HL-60 (cell line): ENCODE results near the gene NMNAT2.

Experiments
- DNase-seq, 2 experiments: peaks; one replicate each; pipeline ENCODE4 v3.0.0-alpha.2; 2010 to 2020; ENCODE audit warnings: low read depth in 1 of 2, low spot score in 1 of 2
- H3K27ac ChIP-seq: fragments of 250-450 bp; sonication (Bioruptor Pico); replicated peaks from 2 replicates; pipeline ENCODE4 v1.5.1; 2020; ENCODE audit warnings: mild to moderate bottlenecking, moderate library complexity
- H3K27me3 ChIP-seq: fragments of 250-450 bp; sonication (Bioruptor Pico); 2 replicates; pipeline ENCODE4 v1.5.1; 2021; ENCODE audit warnings: mild to moderate bottlenecking, moderate library complexity; ENCODE audit not compliant: insufficient read depth, poor library complexity, severe bottlenecking
- H3K4me3 ChIP-seq: replicated peaks from 2 replicates; pipeline ENCODE4 v1.5.1; 2011; ENCODE audit warnings: mild to moderate bottlenecking, control low read depth, low read length; ENCODE audit not compliant: insufficient read depth
- GABPA ChIP-seq: IDR thresholded peaks from 2 replicates; pipeline ENCODE4 v1.6.1; 2012; ENCODE audit warnings: low read depth
- POLR2AphosphoS5 ChIP-seq: IDR thresholded peaks from 2 replicates; pipeline ENCODE4 v1.6.1; 2012; ENCODE audit warnings: low read depth
- SPI1 ChIP-seq: IDR thresholded peaks from 2 replicates; pipeline ENCODE4 v1.6.1; 2012; ENCODE audit warnings: low read depth, mild to moderate bottlenecking, borderline replicate concordance
- TF ChIP-seq, protein P1 (sequence below): IDR thresholded peaks from 2 replicates; pipeline ENCODE4 v1.6.1; 2012; ENCODE audit warnings: low read depth; ENCODE audit not compliant: insufficient replicate concordance
- TF ChIP-seq, protein P2 (sequence below): IDR thresholded peaks from one replicate; pipeline ENCODE4 v1.5.1; 2011; ENCODE audit warnings: low read length, control low read depth, inconsistent platforms; ENCODE audit not compliant: insufficient read depth

NMNAT2 gene

DNA sequence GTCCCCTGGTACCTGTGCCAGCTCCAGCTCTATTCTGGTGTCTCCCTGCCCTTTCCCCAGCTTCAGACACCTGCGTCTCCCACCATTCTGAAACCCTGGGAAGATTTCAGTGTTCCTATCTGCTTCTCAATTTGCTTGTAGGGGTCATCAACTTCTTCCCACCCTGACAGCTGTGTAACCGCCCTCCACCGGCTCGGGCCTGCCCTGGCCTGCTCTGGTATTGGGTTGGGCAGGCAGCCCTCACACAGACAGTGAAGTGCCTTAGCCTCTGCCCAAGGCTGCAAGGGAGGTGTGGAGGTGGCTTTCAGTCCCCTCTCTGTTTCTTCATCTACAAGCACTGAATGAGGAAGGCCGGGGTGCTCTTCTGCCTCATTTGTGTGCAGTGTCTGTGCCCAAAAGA lies 134.9 kb downstream of the NMNAT2 start:
- no peak for DNase-seq
- Histone ChIP-seq H3K27ac (no peak overlapping the region), H3K27me3 (no peaks in the 10 kb centered on the region), H3K4me3 (no peak overlapping the region)
- TF ChIP-seq SPI1, result no peak
- TF ChIP-seq, protein P1, sequence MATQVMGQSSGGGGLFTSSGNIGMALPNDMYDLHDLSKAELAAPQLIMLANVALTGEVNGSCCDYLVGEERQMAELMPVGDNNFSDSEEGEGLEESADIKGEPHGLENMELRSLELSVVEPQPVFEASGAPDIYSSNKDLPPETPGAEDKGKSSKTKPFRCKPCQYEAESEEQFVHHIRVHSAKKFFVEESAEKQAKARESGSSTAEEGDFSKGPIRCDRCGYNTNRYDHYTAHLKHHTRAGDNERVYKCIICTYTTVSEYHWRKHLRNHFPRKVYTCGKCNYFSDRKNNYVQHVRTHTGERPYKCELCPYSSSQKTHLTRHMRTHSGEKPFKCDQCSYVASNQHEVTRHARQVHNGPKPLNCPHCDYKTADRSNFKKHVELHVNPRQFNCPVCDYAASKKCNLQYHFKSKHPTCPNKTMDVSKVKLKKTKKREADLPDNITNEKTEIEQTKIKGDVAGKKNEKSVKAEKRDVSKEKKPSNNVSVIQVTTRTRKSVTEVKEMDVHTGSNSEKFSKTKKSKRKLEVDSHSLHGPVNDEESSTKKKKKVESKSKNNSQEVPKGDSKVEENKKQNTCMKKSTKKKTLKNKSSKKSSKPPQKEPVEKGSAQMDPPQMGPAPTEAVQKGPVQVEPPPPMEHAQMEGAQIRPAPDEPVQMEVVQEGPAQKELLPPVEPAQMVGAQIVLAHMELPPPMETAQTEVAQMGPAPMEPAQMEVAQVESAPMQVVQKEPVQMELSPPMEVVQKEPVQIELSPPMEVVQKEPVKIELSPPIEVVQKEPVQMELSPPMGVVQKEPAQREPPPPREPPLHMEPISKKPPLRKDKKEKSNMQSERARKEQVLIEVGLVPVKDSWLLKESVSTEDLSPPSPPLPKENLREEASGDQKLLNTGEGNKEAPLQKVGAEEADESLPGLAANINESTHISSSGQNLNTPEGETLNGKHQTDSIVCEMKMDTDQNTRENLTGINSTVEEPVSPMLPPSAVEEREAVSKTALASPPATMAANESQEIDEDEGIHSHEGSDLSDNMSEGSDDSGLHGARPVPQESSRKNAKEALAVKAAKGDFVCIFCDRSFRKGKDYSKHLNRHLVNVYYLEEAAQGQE, result no peak
- no peak for TF ChIP-seq POLR2AphosphoS5
- TF ChIP-seq, protein P2, sequence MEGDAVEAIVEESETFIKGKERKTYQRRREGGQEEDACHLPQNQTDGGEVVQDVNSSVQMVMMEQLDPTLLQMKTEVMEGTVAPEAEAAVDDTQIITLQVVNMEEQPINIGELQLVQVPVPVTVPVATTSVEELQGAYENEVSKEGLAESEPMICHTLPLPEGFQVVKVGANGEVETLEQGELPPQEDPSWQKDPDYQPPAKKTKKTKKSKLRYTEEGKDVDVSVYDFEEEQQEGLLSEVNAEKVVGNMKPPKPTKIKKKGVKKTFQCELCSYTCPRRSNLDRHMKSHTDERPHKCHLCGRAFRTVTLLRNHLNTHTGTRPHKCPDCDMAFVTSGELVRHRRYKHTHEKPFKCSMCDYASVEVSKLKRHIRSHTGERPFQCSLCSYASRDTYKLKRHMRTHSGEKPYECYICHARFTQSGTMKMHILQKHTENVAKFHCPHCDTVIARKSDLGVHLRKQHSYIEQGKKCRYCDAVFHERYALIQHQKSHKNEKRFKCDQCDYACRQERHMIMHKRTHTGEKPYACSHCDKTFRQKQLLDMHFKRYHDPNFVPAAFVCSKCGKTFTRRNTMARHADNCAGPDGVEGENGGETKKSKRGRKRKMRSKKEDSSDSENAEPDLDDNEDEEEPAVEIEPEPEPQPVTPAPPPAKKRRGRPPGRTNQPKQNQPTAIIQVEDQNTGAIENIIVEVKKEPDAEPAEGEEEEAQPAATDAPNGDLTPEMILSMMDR, result no peak
- TF ChIP-seq GABPA, result no peak

DNA sequence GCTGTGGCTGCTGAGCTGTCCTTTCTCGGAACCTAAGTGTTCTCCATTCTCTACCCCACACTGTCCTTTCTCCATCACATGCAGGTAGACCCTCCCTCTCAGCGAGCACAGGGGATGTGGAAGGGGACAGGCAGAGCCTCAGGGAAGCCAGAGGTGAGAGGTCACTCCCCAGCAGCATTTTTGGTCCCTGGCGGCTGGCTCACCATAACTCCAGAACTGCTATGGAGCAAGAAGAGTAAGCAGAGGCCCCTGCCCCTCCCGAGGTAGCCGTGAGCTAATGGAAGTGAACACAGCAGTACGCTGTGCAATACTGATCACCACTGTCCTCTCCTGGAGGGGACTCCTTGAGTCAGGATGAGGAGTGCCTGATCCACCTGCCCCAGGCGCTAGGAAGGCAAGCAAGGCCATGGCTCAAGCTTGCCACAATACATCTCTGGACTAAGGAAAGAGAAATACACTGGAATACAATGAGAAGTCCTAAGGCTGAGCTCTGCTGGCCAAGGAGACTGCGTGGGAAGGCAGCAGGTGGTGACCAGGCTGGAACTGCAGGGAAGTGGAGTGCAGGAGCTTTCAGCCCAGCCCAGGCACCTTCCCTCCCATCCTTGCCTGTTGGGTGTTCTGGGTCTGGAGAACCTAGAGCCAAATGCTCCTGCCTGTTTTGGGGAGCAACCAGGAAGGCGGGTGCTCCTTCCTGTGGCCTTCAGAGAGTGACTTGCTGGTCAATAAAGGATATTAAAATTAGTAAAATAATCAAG lies 135.9 kb downstream of the NMNAT2 start:
- no peak overlapping the region for H3K4me3 ChIP-seq
- no peak for DNase-seq
- H3K27me3 ChIP-seq, result no peaks in the 10 kb centered on the region
- no peak overlapping the region; the same call in 1 of the 2 replicates for H3K27ac ChIP-seq
- TF ChIP-seq SPI1 (no peak), GABPA (no peak), POLR2AphosphoS5 (no peak)
- TF ChIP-seq, protein P2, result no peak
- TF ChIP-seq, protein P1, result no peak

DNA sequence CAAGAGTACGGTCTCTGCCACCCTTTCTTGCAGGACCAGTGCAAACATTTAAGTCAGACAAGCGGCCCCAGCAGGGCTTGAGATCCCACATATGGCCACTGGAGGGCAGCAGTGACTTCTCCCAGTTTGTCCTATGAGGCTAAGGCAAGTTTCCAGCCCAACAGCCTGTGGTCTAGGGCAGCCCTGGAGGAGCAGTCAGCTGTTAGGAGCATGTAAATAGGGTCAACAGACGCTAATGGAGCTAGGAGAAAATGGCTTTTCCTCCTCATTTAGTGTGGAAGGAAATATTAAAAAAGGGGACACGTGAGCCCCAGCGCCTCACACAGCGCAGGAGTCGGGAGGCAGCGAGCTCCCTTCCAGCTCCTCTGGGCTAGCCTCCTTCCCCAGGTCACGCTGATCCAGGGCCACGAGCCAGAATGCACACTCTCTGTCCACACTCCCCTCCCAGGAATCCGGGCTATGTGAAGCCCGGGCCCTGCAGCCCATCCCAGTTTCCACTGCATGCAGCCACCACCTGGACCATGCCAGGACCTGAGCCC lies 136.6 kb downstream of the NMNAT2 start:
- H3K4me3 ChIP-seq, result no peak overlapping the region
- DNase-seq, result peak; percentile 56 to 90
- TF ChIP-seq, protein P2, result peak; percentile 72
- TF ChIP-seq, protein P1, result no peak
- TF ChIP-seq POLR2AphosphoS5 (no peak), GABPA (no peak), SPI1 (no peak)
- peak overlapping the region; percentile 93; the same call in 1 of the 2 replicates for H3K27ac ChIP-seq
- no peaks in the 10 kb centered on the region for H3K27me3 ChIP-seq
